T-helper 1 cell treated with Interleukin-12 subunit alpha and Interleukin-12 subunit beta and Interleukin-4 antibody, amounts not matched to agents 30 μg/mL and 1 μg/mL, for 36 hours (primary cell): ENCODE results near the gene GALNS.

Source experiments
- H3K27ac Mint-ChIP-seq: one replicate; pipeline ENCODE4 v1.8.0; 2021; ENCODE audit warnings: mild to moderate bottlenecking, mixed read lengths
- H3K27me3 Mint-ChIP-seq: one replicate; pipeline ENCODE4 v1.8.0; 2021; ENCODE audit warnings: low read depth, mixed read lengths
- H3K36me3 Mint-ChIP-seq: one replicate; pipeline ENCODE4 v1.8.0; 2021; ENCODE audit warnings: low read depth, mixed read lengths
- H3K4me1 Mint-ChIP-seq: one replicate; pipeline ENCODE4 v1.8.0; 2021; ENCODE audit warnings: low read depth, mixed read lengths
- H3K4me3 Mint-ChIP-seq: one replicate; pipeline ENCODE4 v1.8.0; 2021; ENCODE audit warnings: mild to moderate bottlenecking, moderate library complexity, mixed read lengths
- H3K9me3 Mint-ChIP-seq: one replicate; pipeline ENCODE4 v1.8.0; 2021; ENCODE audit warnings: mixed read lengths

GALNS gene

DNA sequence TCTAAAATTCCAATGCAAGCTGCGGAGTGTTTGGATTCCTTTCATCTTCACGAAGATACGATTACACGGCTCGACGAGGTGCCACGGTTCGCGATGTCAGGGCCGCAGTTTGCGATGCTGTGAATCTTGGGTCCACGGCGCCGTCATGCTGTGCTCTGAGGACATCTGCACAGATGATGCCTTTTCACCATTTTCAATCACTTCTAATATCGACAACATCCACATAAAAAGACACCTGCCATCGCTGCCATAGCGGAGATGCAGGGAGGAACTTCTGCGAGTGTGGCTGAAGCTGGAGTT lies 38.2 kb downstream of the GALNS start:
- Mint-ChIP-seq H3K4me3 (no peak overlapping the region), H3K4me1 (no peaks in the 10 kb centered on the region), H3K36me3 (no peaks in the 10 kb centered on the region), H3K27ac (no peak overlapping the region), H3K27me3 (no peaks in the 10 kb centered on the region), H3K9me3 (no peaks in the 10 kb centered on the region)

- H3K9me3 Mint-ChIP-seq = no peaks in the 10 kb centered on the region
- H3K27ac Mint-ChIP-seq = no peak overlapping the region
- H3K36me3 Mint-ChIP-seq = no peaks in the 10 kb centered on the region
- H3K4me1 Mint-ChIP-seq = no peaks in the 10 kb centered on the region
- H3K27me3 Mint-ChIP-seq = no peaks in the 10 kb centered on the region
- H3K4me3 Mint-ChIP-seq = no peak overlapping the region
Measured at GRCh38 chr16:88817785-88818574, 38.8 kb downstream of the GALNS start.

DNA sequence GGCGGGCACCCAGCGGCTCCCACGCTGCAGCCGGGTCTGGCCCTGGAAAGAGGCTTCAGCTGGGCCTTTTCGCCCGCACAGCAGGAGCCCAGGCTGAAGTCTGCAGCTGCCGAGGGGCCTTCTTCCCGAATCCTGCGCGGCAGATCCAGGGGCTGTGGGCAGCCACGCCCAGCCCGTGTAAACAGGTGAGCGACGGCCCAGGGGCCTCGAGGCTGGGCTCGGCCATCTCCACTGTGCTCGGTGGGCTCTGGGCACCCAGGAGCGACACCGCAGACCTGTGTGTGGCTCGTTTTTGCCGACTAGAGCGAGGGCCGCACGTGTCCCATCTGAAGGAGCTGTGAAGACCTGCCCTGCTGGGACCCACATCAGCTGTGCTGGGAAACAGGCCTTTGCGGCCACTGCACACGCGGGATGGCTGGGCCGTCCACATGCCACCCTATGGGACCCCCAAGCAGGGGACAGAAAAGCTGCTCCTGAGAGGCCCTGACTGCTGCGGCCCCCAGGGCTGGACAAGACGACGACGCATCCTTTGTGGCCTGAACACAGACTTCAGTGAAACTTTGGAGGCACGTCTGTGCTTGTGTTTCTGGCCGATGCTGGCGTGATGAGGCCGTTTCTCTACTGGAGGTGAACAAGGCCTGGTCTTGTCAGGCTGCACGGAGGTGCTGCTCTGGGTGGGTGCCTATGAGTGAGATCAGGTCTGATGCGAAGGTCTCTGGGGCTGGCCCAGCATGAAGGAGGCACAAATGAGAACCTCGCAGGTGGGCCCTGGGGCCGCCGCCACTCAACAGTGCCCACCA lies 39.8 kb downstream of the GALNS start:
- Mint-ChIP-seq H3K9me3 (no peaks in the 10 kb centered on the region), H3K4me1 (peaks cover under 1% of the 10 kb centered on the region), H3K27me3 (no peaks in the 10 kb centered on the region), H3K4me3 (no peak overlapping the region), H3K27ac (no peak overlapping the region), H3K36me3 (no peaks in the 10 kb centered on the region)

GRCh38 chr16:88815901-88816589 lies 40.7 kb downstream of the GALNS start:
- Mint-ChIP-seq H3K4me3 (no peak overlapping the region), H3K4me1 (peaks cover 2% of the 10 kb centered on the region), H3K36me3 (no peaks in the 10 kb centered on the region), H3K9me3 (no peaks in the 10 kb centered on the region), H3K27me3 (no peaks in the 10 kb centered on the region), H3K27ac (no peak overlapping the region)

GRCh38 chr16:88815227-88815626 lies 41.5 kb downstream of the GALNS start:
- Mint-ChIP-seq H3K4me1 (peaks cover 2% of the 10 kb centered on the region), H3K4me3 (no peak overlapping the region), H3K27ac (no peak overlapping the region), H3K27me3 (no peaks in the 10 kb centered on the region), H3K36me3 (no peaks in the 10 kb centered on the region), H3K9me3 (no peaks in the 10 kb centered on the region)

GRCh38 chr16:88814144-88814502 lies 42.6 kb downstream of the GALNS start:
- no peaks in the 10 kb centered on the region for H3K27me3 Mint-ChIP-seq
- H3K4me3 Mint-ChIP-seq = no peak overlapping the region
- no peak overlapping the region for H3K27ac Mint-ChIP-seq
- peaks cover 9% of the 10 kb centered on the region for H3K4me1 Mint-ChIP-seq
- H3K36me3 Mint-ChIP-seq = no peaks in the 10 kb centered on the region
- H3K9me3 Mint-ChIP-seq = no peaks in the 10 kb centered on the region

GRCh38 chr16:88813269-88814143 lies 43.2 kb downstream of the GALNS start:
- H3K27me3 Mint-ChIP-seq = no peaks in the 10 kb centered on the region
- no peak overlapping the region for H3K4me3 Mint-ChIP-seq
- peaks cover under 1% of the 10 kb centered on the region for H3K36me3 Mint-ChIP-seq
- H3K27ac Mint-ChIP-seq = no peak overlapping the region
- peaks cover 11% of the 10 kb centered on the region for H3K4me1 Mint-ChIP-seq
- no peaks in the 10 kb centered on the region for H3K9me3 Mint-ChIP-seq

- no peaks in the 10 kb centered on the region for H3K9me3 Mint-ChIP-seq
- peak overlapping the region; percentile 84 for H3K27ac Mint-ChIP-seq
- peaks cover 11% of the 10 kb centered on the region for H3K4me1 Mint-ChIP-seq
- peaks cover 7% of the 10 kb centered on the region for H3K36me3 Mint-ChIP-seq
- H3K27me3 Mint-ChIP-seq = no peaks in the 10 kb centered on the region
- peak overlapping the region; percentile 79 for H3K4me3 Mint-ChIP-seq
Measured at GRCh38 chr16:88812513-88813268, 44.1 kb downstream of the GALNS start.

DNA sequence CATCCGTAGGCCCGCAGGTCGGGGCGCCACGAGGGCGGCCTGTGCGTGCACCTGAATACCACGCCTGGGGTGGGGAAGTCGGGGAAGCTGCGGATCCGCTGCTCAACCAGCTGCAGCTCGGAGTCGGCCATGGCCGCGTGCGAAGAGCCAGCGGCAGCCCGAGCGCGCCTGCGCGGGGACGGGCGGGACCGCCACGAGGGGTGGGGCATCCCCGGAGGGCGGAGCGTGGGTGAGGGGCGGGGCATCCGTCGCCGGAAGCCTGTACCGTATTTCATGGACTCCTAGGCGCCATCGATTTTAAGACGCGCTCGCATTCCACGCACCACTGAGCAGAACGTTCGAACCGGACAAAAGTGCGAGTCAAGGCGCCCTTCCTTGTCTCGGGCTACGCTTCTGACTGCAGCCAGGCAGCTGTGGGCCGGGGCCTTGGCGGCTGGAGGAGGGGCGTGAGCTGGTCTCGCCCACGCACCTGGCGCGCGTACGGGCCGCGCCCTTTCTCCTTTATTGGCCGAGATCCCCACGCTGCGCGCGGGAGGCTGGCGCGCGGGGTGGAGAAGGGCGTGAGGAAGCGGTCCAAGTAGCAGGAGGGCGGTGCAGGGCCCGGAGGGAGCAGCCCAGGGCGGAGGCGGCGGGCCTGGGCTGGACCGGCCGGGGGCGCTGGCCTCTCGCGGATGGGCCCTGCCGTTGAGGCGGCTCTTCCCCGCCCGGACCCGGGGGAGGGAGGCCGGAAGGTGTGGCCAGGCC lies 44.8 kb downstream of the GALNS start, which contains the start of gene APRT:
Gene APRT (minus strand): TSS at position 160 of the 744 bp plus-strand sequence. CDS start 29 bp downstream, at position 131.
- Mint-ChIP-seq H3K9me3 (no peaks in the 10 kb centered on the region), H3K4me1 (peaks cover 11% of the 10 kb centered on the region), H3K36me3 (peaks cover 9% of the 10 kb centered on the region), H3K4me3 (peak within 1 kb of the TSS; percentile 95), H3K27ac (peak within 1 kb of the TSS; percentile 98), H3K27me3 (no peaks in the 10 kb centered on the region)

DNA sequence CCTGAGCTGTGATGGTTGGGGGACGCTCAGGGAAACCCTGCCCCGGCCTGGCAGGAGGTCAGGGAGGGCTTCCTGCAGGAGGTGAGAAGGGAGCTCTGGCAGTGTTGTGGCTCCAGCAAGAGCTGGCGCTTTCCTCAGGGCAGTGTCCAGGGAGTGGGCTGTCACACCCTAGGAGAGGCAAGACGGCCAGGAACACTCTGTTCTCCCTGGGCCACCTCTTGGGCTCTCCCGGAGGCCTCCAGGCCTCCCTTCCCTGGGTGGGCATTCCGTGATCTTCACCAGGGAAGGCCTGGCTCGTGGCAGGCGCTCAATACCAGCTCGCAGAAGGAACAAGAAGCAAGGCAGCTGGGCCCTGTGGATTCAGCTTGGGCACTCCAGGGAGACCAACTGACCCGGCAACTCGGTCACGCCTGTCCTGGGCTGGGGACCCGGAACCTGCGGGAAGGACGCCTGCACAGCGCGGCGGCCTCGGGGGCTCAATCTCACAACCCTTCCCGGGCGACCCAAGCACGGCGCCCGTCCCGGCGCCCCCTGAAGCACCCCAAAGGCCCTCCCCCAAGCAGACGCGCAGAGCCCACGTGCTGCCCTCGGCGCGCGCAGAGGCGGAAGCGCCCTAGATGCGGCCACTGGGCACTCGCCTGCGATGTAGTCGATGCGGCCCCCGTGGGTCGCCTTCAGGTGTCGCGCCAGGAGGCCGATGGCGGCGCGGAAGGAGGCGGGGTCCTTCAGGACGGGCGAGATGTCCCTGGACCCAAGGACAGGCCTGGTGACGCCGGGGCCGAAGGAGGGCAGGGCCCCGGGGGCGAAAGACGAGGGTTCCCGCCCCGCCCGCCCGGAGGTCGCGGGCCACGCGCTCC lies 45.6 kb downstream of the GALNS start:
- Mint-ChIP-seq H3K27ac (peak overlapping the region; percentile 91), H3K4me1 (peaks cover 11% of the 10 kb centered on the region), H3K36me3 (peaks cover 9% of the 10 kb centered on the region), H3K9me3 (no peaks in the 10 kb centered on the region), H3K27me3 (no peaks in the 10 kb centered on the region), H3K4me3 (peak overlapping the region; percentile 95)

DNA sequence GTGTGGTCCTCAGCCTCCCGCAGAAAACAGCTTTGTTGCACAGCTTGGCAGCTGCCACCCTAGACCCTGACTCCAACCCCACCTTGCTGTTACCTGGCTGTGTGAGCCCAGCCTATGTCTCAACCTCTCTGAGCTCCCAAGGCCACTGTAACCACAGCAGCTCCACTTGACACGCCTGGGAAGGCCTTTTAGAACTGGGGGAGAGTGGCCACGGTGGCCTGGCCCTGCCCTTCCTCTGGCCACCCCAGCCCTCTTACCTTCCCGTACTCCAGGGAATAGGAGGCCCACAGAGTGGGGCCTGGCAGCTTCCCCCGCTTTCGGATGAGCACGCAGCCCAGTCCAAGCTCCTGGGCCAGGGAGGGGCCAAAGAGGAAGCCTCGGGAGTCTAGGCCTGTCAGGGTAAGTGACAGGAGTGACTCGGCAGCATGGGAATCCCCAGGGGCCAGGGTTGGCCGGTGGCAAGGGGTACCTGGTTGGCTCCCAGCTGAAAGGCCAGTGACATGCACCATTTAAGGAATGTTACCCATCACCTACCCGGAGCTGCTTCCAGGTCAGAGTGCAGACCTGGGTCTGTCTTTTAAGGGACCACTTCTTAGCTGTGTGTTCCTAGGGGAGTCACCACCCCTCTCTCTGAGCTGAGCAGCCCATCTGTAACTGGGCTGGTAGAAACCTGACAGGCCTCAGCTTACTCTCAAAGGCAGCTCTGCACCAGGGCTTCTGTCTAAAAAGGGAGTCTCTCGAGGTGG lies 46.4 kb downstream of the GALNS start:
- H3K4me1 Mint-ChIP-seq = peaks cover 11% of the 10 kb centered on the region
- peak overlapping the region; percentile 95 for H3K4me3 Mint-ChIP-seq
- no peaks in the 10 kb centered on the region for H3K27me3 Mint-ChIP-seq
- H3K36me3 Mint-ChIP-seq = peaks cover 9% of the 10 kb centered on the region
- H3K27ac Mint-ChIP-seq = peak overlapping the region; percentile 91
- H3K9me3 Mint-ChIP-seq = no peaks in the 10 kb centered on the region

- Mint-ChIP-seq H3K36me3 (peaks cover 9% of the 10 kb centered on the region), H3K4me3 (peak overlapping the region; percentile 95), H3K4me1 (peaks cover 11% of the 10 kb centered on the region), H3K27ac (no peak overlapping the region), H3K27me3 (no peaks in the 10 kb centered on the region), H3K9me3 (no peaks in the 10 kb centered on the region)
Measured at GRCh38 chr16:88809676-88810165, 47.0 kb downstream of the GALNS start.
